H9 (cell line): ENCODE results near the gene SLC2A1. TPM values are rescaled to one million over a fixed set of nuclear protein-coding genes. Genes with fewer than 3 reads are reported as not detected.

Experiments
- DNase-seq: peaks from one replicate; pipeline ENCODE4 v3.0.0-alpha.2; 2017
- H2AFZ ChIP-seq: one replicate; pipeline ENCODE4 v1.6.1; 2013; ENCODE audit warnings: mild to moderate bottlenecking, low read length, control low read depth, moderate library complexity
- H2AK5ac ChIP-seq: 2 replicates; pipeline ENCODE4 v1.6.1; 2013; ENCODE audit warnings: low read length, control low read depth, mixed read lengths; ENCODE audit not compliant: insufficient read length
- H2BK120ac ChIP-seq: one replicate; pipeline ENCODE4 v1.6.1; 2013; ENCODE audit warnings: low read depth, mild to moderate bottlenecking, low read length, control low read depth, inconsistent platforms; ENCODE audit not compliant: poor library complexity, severe bottlenecking
- H2BK12ac ChIP-seq: 2 replicates; pipeline ENCODE4 v1.6.1; 2013; ENCODE audit warnings: low read length, control low read depth, mixed read lengths, low read depth; ENCODE audit not compliant: insufficient read length
- H2BK15ac ChIP-seq: 2 replicates; pipeline ENCODE4 v1.6.1; 2013; ENCODE audit warnings: low read depth, low read length, control low read depth
- H2BK20ac ChIP-seq: one replicate; pipeline ENCODE4 v1.6.1; 2013; ENCODE audit warnings: low read depth, mild to moderate bottlenecking, low read length, control low read depth, inconsistent platforms; ENCODE audit not compliant: poor library complexity, severe bottlenecking
- H2BK5ac ChIP-seq: 2 replicates; pipeline ENCODE4 v1.6.1; 2013; ENCODE audit warnings: low read length, control low read depth, mixed read lengths; ENCODE audit not compliant: insufficient read length
- H3K14ac ChIP-seq: 2 replicates; pipeline ENCODE4 v1.6.1; 2013; ENCODE audit warnings: low read length, control low read depth; ENCODE audit not compliant: insufficient read depth
- H3K18ac ChIP-seq: 2 replicates; pipeline ENCODE4 v1.6.1; 2013; ENCODE audit warnings: low read depth, mild to moderate bottlenecking, mixed read lengths, low read length, control low read depth; ENCODE audit not compliant: insufficient read length
- H3K23ac ChIP-seq: 2 replicates; pipeline ENCODE4 v1.6.1; 2013; ENCODE audit warnings: low read length, control low read depth, mixed read lengths, low read depth; ENCODE audit not compliant: insufficient read length
- H3K23me2 ChIP-seq: 2 replicates; pipeline ENCODE4 v1.6.1; 2013; ENCODE audit warnings: low read depth, mild to moderate bottlenecking, mixed read lengths, low read length, control low read depth; ENCODE audit not compliant: insufficient read length, poor library complexity, severe bottlenecking
- H3K27ac ChIP-seq: 2 replicates; pipeline ENCODE4 v1.5.1; 2013; ENCODE audit warnings: low read length, control low read depth, mixed read lengths, low read depth; ENCODE audit not compliant: insufficient read length
- H3K27me3 ChIP-seq: 2 replicates; pipeline ENCODE4 v1.6.1; 2013; ENCODE audit warnings: low read length, control low read depth, inconsistent platforms; ENCODE audit not compliant: insufficient read depth
- H3K4ac ChIP-seq: 2 replicates; pipeline ENCODE4 v1.6.1; 2013; ENCODE audit warnings: low read depth, mild to moderate bottlenecking, control low read depth, inconsistent platforms, low read length, moderate library complexity
- H3K4me1 ChIP-seq: 2 replicates; pipeline ENCODE4 v1.6.1; 2013; ENCODE audit warnings: low read length, control low read depth, inconsistent platforms; ENCODE audit not compliant: insufficient read depth
- H3K4me2 ChIP-seq: 2 replicates; pipeline ENCODE4 v1.6.1; 2013; ENCODE audit warnings: low read length, control low read depth, mixed read lengths; ENCODE audit not compliant: insufficient read length, insufficient read depth
- H3K56ac ChIP-seq: 2 replicates; pipeline ENCODE4 v1.6.1; 2013; ENCODE audit warnings: low read depth, mild to moderate bottlenecking, mixed read lengths, low read length, control low read depth; ENCODE audit not compliant: insufficient read length
- H3K79me1 ChIP-seq: 2 replicates; pipeline ENCODE4 v1.6.1; 2013; ENCODE audit warnings: low read depth, mild to moderate bottlenecking, moderate library complexity, low read length, control low read depth, inconsistent platforms; ENCODE audit not compliant: insufficient read depth, poor library complexity, severe bottlenecking
- H3K79me2 ChIP-seq: 2 replicates; pipeline ENCODE4 v1.6.1; 2013; ENCODE audit warnings: low read length, control low read depth, inconsistent platforms; ENCODE audit not compliant: insufficient read depth
- H3K9ac ChIP-seq: 2 replicates; pipeline ENCODE4 v1.6.1; 2013; ENCODE audit warnings: low read length, control low read depth, mixed read lengths; ENCODE audit not compliant: insufficient read length; ENCODE audit errors: extremely low read depth
- H3K9me3 ChIP-seq: one replicate; pipeline ENCODE4 v1.6.1; 2013; ENCODE audit warnings: low read depth, low read length, inconsistent platforms; ENCODE audit not compliant: control insufficient read depth
- H3T11ph ChIP-seq: one replicate; pipeline ENCODE4 v1.6.1; 2013; ENCODE audit warnings: mild to moderate bottlenecking, low read length, control low read depth, inconsistent platforms
- H4K20me1 ChIP-seq: one replicate; pipeline ENCODE4 v1.6.1; 2013; ENCODE audit not compliant: control insufficient read depth, insufficient read length, insufficient read depth
- H4K5ac ChIP-seq: 2 replicates; pipeline ENCODE4 v1.6.1; 2013; ENCODE audit warnings: low read depth, mild to moderate bottlenecking, mixed read lengths, low read length, control low read depth; ENCODE audit not compliant: insufficient read length
- H4K8ac ChIP-seq: replicated peaks from 2 replicates; pipeline ENCODE4 v1.6.1; 2013; ENCODE audit warnings: low read length, control low read depth, mixed read lengths, low read depth; ENCODE audit not compliant: insufficient read length
- H4K91ac ChIP-seq: 2 replicates; pipeline ENCODE4 v1.6.1; 2013; ENCODE audit warnings: low read depth, mild to moderate bottlenecking, moderate library complexity, mixed read lengths, low read length, control low read depth; ENCODE audit not compliant: insufficient read length
- H3K27ac Mint-ChIP-seq, 3 experiments: 2 replicates in 2 of 3; 3 replicates in 1 of 3; pipeline ENCODE4 v1.8.0; 2020 to 2021; ENCODE audit warnings: mixed read lengths in 3 of 3, mild to moderate bottlenecking in 1 of 3, moderate library complexity in 1 of 3
- H3K27me3 Mint-ChIP-seq: 2 replicates; pipeline ENCODE4 v1.8.0; 2021; ENCODE audit warnings: low read depth, mild to moderate bottlenecking, moderate library complexity, mixed read lengths
- H3K36me3 Mint-ChIP-seq, 3 experiments: 2 replicates in 2 of 3; 3 replicates in 1 of 3; pipeline ENCODE4 v1.8.0; 2020 to 2021; ENCODE audit warnings: low read depth in 3 of 3, mixed read lengths in 3 of 3; ENCODE audit not compliant: insufficient read depth in 1 of 3
- H3K4me1 Mint-ChIP-seq, 2 experiments: 2 replicates each; pipeline ENCODE4 v1.8.0; 2020; ENCODE audit warnings: mixed read lengths in 2 of 2
- H3K4me3 Mint-ChIP-seq, 2 experiments: 2 replicates in 1 of 2; 3 replicates in 1 of 2; pipeline ENCODE4 v1.8.0; 2020 to 2021; ENCODE audit warnings: mild to moderate bottlenecking in 2 of 2, mixed read lengths in 2 of 2, moderate library complexity in 1 of 2
- H3K9me3 Mint-ChIP-seq, 2 experiments: 2 replicates in 1 of 2; 3 replicates in 1 of 2; pipeline ENCODE4 v1.8.0; 2020; ENCODE audit warnings: mild to moderate bottlenecking in 2 of 2, mixed read lengths in 2 of 2, moderate library complexity in 1 of 2
- WGBS: extraction: QIAGEN DNeasy Blood & Tissue Kit; methylation state at CpG from one replicate; pipeline ENCODE4 v1.1.7; 2013; ENCODE audit warnings: missing lambda C conversion rate, low lambda C conversion rate, mixed read lengths; ENCODE audit not compliant: insufficient read length; ENCODE audit errors: extremely low coverage; 5-methylcytosine and 5-hydroxymethylcytosine counted together
- total RNA-seq: library from RNA; stranded (reverse); gene quantifications from 2 replicates; pipeline ENCODE4 v1.2.1, GENCODE V29; 2021
- TF ChIP-seq, protein P1 (sequence below): fragments of 200-600 bp; sonication (generic); conservative IDR thresholded peaks from 3 replicates; pipeline ENCODE4 v1.8.0; 2021; ENCODE audit warnings: antibody characterized with exemption, mild to moderate bottlenecking

Gene SLC2A1
- total RNA-seq, 1 experiment from 2014 or later: 186 TPM

DNA sequence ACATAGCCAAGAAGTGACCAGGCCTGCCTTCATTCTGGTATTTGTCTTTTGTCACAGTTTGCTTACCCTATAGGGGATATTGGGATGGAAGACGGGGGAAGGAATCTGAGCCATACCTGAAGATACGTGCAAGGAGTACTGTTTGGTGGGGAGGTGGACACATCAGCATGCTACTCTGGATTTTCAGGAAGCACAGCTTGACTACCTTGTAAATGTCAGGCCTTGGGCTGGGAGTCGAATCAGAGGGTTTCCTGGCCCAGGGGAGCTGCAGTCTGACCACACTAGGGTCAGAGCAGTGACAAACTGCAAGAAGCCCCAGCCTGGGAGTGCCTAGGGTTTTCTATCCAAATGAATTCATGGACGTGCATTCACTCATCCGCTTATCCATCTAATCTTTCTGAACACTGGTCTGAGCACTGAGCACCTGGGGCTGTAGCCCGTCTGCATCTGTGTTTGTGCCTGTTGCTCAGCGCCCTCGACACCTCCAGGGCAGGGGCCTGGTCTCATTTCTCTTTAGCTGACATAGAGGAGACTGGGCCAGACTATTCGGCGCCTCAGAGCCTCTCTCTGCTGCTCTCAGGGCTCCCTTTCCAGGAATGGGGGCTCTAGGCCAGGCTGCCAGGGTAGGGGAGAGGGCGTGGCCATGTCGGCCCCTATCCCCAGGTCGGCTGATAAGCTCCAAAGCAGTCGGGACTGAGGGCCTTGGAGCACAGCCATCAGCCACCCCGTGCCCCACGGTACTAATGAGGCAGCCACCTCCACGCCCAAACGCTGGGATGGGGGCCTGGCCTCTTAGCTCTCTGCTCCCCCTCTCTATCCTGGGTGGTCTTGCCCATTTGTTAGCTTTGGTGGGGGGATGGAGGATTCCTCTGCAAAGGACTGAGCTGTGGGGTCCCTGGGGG, 47.0 kb upstream of the SLC2A1 start:
- peak; percentile 46 for DNase-seq
- peaks cover 10% of the 10 kb centered on the region; the same call in 1 of the 2 replicates for H3K4me1 ChIP-seq
- H3K27ac ChIP-seq: no peak overlapping the region

More for the DNA sequence above, 47.0 kb upstream of the SLC2A1 start:
- no peak overlapping the region for H2BK5ac ChIP-seq
- H3K4me2 ChIP-seq: no peak overlapping the region
- no peak overlapping the region for H4K91ac ChIP-seq
- Mint-ChIP-seq H3K27me3 (no peaks in the 10 kb centered on the region), H3K36me3 (peaks cover 0 to 1% (median 0%) of the 10 kb centered on the region in 3 experiments; a peak in 1 of 7 replicates), H3K27ac (peak overlapping the region in 2 of 3 experiments; percentile 83 to 90; a peak in 4 of 7 replicates), H3K9me3 (no peaks in the 10 kb centered on the region), H3K4me3 (no peak overlapping the region; a peak in 2 of 5 replicates), H3K4me1 (peaks cover 48 to 52% of the 10 kb centered on the region in 2 experiments)
- peak overlapping the region; percentile 34 for H3K14ac ChIP-seq
- H4K8ac ChIP-seq: no peak overlapping the region
- no peak overlapping the region for H4K5ac ChIP-seq
- no peak overlapping the region for H2BK12ac ChIP-seq
- H3K79me1 ChIP-seq: no peaks in the 10 kb centered on the region
- no peaks in the 10 kb centered on the region for H3K27me3 ChIP-seq
- no peak overlapping the region for H2AK5ac ChIP-seq
- H3K79me2 ChIP-seq: no peaks in the 10 kb centered on the region
- no peak overlapping the region for H3T11ph ChIP-seq
- WGBS: no CpG with 5 or more reads among the region's 18 CpGs
- H2AFZ ChIP-seq: no peak overlapping the region
- no peak overlapping the region for H3K56ac ChIP-seq
- H3K4ac ChIP-seq: no peak overlapping the region; the same call in 1 of the 2 replicates
- no peaks in the 10 kb centered on the region for H4K20me1 ChIP-seq
- no peak overlapping the region for H3K9ac ChIP-seq
- H3K23me2 ChIP-seq: peaks cover 6% of the 10 kb centered on the region
- peak overlapping the region; percentile 54 for H3K18ac ChIP-seq
- H2BK20ac ChIP-seq: peak overlapping the region; percentile 13
- H2BK15ac ChIP-seq: no peak overlapping the region
- H2BK120ac ChIP-seq: peak overlapping the region; percentile 50
- H3K23ac ChIP-seq: no peak overlapping the region
- TF ChIP-seq, protein P1, sequence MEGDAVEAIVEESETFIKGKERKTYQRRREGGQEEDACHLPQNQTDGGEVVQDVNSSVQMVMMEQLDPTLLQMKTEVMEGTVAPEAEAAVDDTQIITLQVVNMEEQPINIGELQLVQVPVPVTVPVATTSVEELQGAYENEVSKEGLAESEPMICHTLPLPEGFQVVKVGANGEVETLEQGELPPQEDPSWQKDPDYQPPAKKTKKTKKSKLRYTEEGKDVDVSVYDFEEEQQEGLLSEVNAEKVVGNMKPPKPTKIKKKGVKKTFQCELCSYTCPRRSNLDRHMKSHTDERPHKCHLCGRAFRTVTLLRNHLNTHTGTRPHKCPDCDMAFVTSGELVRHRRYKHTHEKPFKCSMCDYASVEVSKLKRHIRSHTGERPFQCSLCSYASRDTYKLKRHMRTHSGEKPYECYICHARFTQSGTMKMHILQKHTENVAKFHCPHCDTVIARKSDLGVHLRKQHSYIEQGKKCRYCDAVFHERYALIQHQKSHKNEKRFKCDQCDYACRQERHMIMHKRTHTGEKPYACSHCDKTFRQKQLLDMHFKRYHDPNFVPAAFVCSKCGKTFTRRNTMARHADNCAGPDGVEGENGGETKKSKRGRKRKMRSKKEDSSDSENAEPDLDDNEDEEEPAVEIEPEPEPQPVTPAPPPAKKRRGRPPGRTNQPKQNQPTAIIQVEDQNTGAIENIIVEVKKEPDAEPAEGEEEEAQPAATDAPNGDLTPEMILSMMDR: no peak
- H3K9me3 ChIP-seq: no peaks in the 10 kb centered on the region
